NCI-H2227 (cell line): ENCODE data around the gene HOXA9.

Source experiments
- DNase-seq: peaks from one replicate; lab custom pipeline; 2025; ENCODE audit not compliant: unreplicated experiment; lab: John Stamatoyannopoulos, UW

HOXA9 gene

GRCh38 chr7:27165089-27165995 is at the start of gene HOXA9:
Gene HOXA9 (minus strand): TSS chr7:27165537. CDS start chr7:27165457, 80 bp downstream.
- no peak for DNase-seq

- DNase-seq, result no peak
These were observed 49.1 kb upstream of the HOXA9 start for GRCh38 chr7:27214239-27214950.

- DNase-seq, result no peak
These were observed 48.3 kb upstream of the HOXA9 start for GRCh38 chr7:27213433-27214238.

- DNase-seq, result peak; percentile 14
These were observed 47.4 kb upstream of the HOXA9 start for GRCh38 chr7:27212497-27213432.

GRCh38 chr7:27211764-27212204 is 46.4 kb upstream of the HOXA9 start:
- DNase-seq, result no peak

- DNase-seq, result no peak
These were observed 45.7 kb upstream of the HOXA9 start for GRCh38 chr7:27211084-27211446.

- DNase-seq, result peak; percentile 34
These were observed 45.2 kb upstream of the HOXA9 start for GRCh38 chr7:27210441-27211083.

GRCh38 chr7:27209933-27210440 is 44.6 kb upstream of the HOXA9 start:
- DNase-seq, result no peak

- no peak for DNase-seq
These were observed 43.7 kb upstream of the HOXA9 start for GRCh38 chr7:27208998-27209397.

GRCh38 chr7:27207348-27207985 is 42.1 kb upstream of the HOXA9 start:
- no peak for DNase-seq

- DNase-seq, result no peak
These were observed 40.3 kb upstream of the HOXA9 start for GRCh38 chr7:27205325-27206280.

GRCh38 chr7:27204851-27205322 is 39.5 kb upstream of the HOXA9 start:
- no peak for DNase-seq

GRCh38 chr7:27203964-27204594 is 38.7 kb upstream of the HOXA9 start:
- no peak for DNase-seq

- no peak for DNase-seq
These were observed 38.1 kb upstream of the HOXA9 start for GRCh38 chr7:27203365-27203953.

GRCh38 chr7:27202862-27203134 is 37.5 kb upstream of the HOXA9 start:
- no peak for DNase-seq

- DNase-seq, result no peak
These were observed 36.9 kb upstream of the HOXA9 start for GRCh38 chr7:27202018-27202861.
